SH-SY5Y (cell line): ENCODE measurements around the gene ALDH2.

Source experiments
- GATA2 ChIP-seq: IDR thresholded peaks from 2 replicates; pipeline ENCODE4 v1.6.1; 2011; ENCODE audit warnings: mild to moderate bottlenecking, low read depth, low read length
- GATA3 ChIP-seq: IDR thresholded peaks from 2 replicates; pipeline ENCODE4 v1.6.1; 2011; ENCODE audit warnings: low read depth, mild to moderate bottlenecking, low read length, moderate library complexity

The ALDH2 gene

DNA sequence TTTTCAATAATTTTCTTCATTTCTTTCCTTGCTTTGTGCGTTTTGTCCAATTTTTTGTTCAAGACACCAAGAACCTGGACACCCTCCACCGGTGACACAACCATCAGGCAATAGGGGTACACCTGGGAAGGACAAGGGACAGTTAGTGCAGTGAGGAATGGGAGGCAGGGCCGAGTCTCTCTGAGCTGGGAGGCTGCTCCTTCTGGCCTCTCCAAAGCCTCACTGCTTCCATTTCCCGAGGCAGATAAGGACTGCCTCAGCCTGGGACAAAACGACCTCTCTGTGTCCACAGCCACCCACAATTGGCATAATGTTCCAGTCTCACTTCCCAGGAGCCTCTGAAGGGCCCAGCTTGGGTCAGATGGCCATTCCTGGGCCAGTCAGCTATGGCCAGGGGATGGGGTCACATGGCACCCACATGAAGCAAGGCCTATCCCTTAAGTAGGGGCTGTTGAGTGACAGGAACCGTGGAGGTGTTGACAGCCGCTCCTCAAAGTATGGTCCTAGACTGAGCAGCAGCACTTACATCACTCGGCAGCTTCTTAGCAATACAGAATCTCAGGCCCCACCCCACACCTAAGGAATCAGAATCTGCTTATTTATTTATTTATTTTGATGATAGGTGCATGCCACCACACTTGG lies 61.7 kb downstream of the ALDH2 start:
- no peak for TF ChIP-seq GATA2
- TF ChIP-seq GATA3: no peak

DNA sequence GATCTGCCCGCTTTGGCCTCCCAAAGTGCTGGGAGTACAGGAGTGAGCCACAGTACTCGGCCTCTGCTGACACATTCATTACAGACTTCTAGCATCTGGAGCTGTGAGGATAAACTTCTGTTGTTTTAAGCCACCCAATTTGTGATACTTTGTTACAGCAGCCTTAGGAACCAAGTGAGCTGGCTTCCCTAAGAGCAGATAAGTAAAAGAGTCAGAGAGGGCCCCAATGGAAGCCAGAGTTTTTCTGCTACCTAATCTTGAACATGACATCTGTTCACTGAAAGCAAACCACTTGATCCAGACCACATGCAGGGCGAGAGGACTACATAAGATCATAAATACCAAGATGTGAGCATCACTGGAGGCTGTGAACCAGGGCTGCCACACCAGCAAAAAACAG lies 71.6 kb downstream of the ALDH2 start:
- TF ChIP-seq GATA2 (no peak), GATA3 (no peak)

GRCh38 chr12:111840807-111841206 lies 74.1 kb downstream of the ALDH2 start:
- TF ChIP-seq GATA2 (no peak), GATA3 (no peak)

- TF ChIP-seq GATA2 (no peak), GATA3 (no peak)
Observed at GRCh38 chr12:111841236-111841749, 74.6 kb downstream of the ALDH2 start.

- peak; percentile 63 for TF ChIP-seq GATA2
- no peak for TF ChIP-seq GATA3
Observed at GRCh38 chr12:111841750-111842555, 75.2 kb downstream of the ALDH2 start, which contains the start of gene MAPKAPK5. TSS of gene MAPKAPK5 (plus strand) at chr12:111842228. CDS start at chr12:111842734, 506 bp downstream.

DNA sequence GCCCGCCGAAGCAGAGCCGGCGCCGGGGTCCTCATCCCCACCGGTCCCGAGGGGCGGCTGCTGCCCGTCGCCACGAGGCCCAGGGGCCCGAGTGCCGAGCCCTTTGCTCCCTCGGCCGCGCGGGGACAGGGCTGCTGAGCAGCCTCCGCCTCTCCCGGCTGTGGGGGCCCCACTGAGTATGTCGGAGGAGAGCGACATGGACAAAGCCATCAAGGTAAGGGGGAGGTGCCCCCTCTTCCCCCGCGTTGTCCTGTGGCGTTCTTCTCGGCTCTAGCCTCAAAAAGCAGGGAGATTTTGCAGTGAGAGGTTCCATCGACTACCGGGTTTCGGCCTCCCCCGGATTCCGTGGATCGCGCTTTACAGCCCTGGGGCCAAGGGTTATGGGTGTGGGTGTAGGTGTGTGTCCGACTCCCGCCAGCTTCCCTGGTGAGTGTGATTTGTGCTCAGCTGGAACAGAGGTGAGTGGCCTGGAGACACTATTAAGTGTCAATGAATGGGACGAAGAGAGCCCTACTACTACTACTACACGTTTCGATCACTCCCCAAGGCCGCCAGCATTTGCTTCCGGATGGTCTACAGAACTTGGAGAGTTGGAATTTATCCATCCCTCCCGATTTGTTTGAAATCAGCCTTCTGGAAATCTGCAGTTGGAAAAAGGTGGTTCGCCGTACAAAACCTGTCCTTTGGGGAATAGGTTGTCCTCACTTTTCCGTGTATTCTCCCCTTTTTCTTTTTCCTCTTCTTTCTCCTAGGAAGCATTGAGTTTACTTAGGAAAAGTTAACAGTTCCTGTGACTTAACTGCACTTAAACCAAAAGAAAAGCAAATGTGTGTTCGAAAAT lies 76.0 kb downstream of the ALDH2 start:
- TF ChIP-seq GATA2 (no peak), GATA3 (no peak)

- TF ChIP-seq GATA2: no peak
- no peak for TF ChIP-seq GATA3
Observed at GRCh38 chr12:111846016-111846415, 79.3 kb downstream of the ALDH2 start.

GRCh38 chr12:111850526-111850925 lies 83.8 kb downstream of the ALDH2 start:
- TF ChIP-seq GATA2 (no peak), GATA3 (no peak)

GRCh38 chr12:111858186-111858585 lies 91.5 kb downstream of the ALDH2 start:
- TF ChIP-seq GATA2: no peak
- TF ChIP-seq GATA3: no peak

DNA sequence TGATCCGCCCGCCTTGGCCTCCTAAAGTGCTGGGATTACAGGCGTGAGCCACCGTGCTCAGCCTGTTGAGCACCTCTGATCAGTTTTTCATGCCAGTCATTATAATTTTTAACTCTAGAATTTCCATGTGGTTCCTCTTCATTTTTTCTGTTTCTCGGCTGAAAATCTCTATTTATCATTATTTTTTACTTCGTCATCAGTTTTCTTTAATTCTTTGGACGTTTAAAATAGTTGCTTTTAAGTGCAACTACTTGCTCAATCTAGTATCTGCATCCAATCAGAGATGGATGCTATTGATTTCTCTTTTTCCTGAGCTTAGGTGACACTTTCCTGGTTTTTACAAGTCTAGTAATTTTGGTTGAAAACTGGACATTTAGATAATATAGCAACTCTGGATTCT lies 92.0 kb downstream of the ALDH2 start:
- TF ChIP-seq GATA3 (no peak), GATA2 (no peak)

DNA sequence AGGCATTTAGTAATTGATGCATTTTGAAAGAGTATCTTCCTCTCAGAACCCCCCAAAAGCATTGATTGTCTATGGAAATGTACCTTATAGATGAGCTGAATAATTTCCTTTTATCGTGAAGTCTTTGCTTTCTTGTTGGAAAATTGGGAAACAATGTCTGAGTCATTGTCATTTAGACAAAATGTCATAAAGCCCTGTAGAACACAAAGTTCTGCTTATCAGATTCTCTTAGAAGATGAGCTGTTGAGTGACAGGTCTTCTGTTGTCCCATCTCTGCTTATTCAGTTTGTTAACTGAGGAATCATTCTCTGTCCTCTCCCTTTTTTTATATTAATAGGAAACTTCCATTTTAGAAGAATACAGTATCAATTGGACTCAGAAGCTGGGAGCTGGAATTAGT lies 98.2 kb downstream of the ALDH2 start:
- TF ChIP-seq GATA3 (no peak), GATA2 (no peak)
